Right lung (tissue), 10 donors: ENCODE measurements around the gene KCNT2. TPM values are rescaled to one million over a fixed set of nuclear protein-coding genes. Genes with fewer than 3 reads are reported as not detected.
"Not testable (repeated sequence)": the region's sequence is repeated elsewhere in the genome, so short reads cannot be mapped to it uniquely, and the experiment has no call there.

ENCODE experiments used
- DNase-seq, 2 donors: peaks; one replicate each; pipeline ENCODE4 v3.0.0-alpha.2; 2013
- long read RNA-seq, 8 donors: transcript quantifications; one replicate each; lab custom pipeline, GENCODE V29; 2026
- polyA plus RNA-seq, 5 donors: library from polyadenylated mRNA; unstranded; fragments of 120-200 nt; gene quantifications; one replicate each; pipeline versions ENCODE4 v1.2.1 to v1.2.3, GENCODE V29; 2013; ENCODE audit warnings: inconsistent platforms in 1 of 5, low replicate concordance in 1 of 5; ENCODE audit not compliant: insufficient read length in 5 of 5, insufficient read depth in 1 of 5

The KCNT2 gene
- polyA plus RNA-seq, result 1 to 10 TPM; 2.7 to 7.7 (median 5.9) TPM
- long read RNA-seq, donor 1, result 0 reads
- long read RNA-seq, donor 2, result 0 reads
- long read RNA-seq, donor 3, result 0 reads
- long read RNA-seq, donor 4, result 0 reads
- long read RNA-seq, donor 5, result 0 reads
- long read RNA-seq, donor 6, result 0 reads
- long read RNA-seq, donor 7, result 0 reads
- long read RNA-seq, donor 8, result 0 reads

- peak; percentile 73 to 75 for DNase-seq
These were observed at the start of gene KCNT2 for GRCh38 chr1:196608390-196609369. Gene KCNT2, minus strand, starts transcription at chr1:196608440. Its CDS starts 131 bp downstream, at chr1:196608309.

DNA sequence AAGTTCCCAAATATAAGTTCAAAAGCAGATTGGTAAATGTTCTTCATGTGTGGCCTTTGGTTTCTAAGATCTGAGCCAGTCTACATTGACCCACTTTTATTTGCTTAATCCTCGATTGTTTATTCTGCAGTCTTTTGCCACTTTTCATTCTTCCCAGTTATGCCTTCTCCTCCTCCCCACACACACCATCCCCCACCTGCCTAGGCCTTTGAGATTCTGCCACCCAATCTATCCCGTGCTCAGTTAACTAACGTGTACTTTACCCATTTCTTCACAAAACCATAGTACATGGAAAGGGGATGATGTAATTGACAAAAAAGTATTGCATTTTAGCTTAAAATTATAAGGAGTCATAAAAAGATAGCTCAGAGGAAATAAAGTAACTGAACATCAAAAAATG is 47.3 kb upstream of the KCNT2 start:
- no peak for DNase-seq

DNA sequence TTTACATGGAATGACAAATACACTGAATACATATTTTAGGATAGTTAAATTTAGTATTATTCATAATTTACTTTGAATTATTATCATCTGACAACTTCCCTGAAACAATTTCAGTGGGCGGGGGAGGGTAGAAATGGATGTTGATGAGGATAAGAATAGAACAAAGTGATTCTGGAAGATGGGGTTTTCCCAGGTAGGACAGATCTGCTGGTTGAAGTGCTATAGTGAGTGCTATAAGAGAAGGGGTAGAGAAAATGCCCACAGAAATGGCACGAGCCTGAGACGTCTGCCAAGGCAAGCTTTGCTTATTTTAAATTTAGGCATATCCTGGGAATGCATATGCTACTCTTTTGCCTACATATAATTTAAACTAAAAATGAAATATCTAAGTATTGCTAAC is 46.8 kb upstream of the KCNT2 start:
- DNase-seq, result no peak

DNA sequence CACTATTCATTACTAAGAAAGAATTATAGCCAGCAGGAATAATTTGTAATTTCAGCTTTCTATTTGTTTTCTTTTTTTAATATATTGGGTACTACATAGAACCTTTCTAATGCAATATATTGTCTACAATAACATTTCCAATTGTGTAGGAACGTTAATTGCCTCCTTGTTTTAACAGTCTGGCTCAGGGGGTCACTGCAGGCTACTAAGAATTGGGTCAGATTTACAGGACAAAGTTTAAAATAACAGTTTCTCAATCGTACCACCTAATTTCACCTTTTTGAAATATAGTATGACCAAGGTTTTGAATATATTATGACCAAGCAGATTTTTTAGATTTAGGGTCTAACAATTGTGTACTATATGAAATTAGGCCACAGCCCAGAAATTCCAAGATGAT is 46.0 kb upstream of the KCNT2 start:
- DNase-seq, result no peak

DNA sequence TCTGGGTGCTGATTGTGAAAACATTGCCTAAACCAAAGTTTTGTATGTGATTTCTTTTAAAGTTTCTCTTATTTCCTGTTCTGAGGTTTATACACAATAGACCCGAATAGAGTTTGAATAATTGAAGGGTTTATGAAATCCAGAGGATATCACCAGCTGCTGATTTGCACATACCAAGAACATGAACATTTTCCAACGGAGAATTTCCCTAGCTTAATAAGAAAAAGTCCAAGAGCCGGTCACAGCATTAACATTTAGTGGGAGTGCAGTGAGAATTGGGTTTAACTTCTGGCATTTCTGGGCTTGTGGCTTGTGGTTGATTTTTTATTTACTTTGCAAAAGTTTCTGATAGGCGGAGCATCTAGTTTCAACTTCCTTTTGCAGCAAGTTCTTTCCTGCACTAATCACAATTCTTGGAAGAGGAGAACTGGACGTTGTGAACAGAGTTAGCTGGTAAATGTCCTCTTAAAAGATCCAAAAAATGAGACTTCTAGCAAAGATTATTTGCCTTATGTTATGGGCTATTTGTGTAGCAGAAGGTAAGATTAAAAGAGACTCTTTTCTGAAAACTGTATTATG is 43.5 kb upstream of the KCNT2 start, which contains the start of gene CFH:
Gene CFH, plus strand, starts transcription at position 407 of the 579 bp plus-strand sequence. Its CDS starts 75 bp downstream, at position 482.
- DNase-seq, result peak; percentile 34 to 44

GRCh38 chr1:196651079-196651478 is 42.8 kb upstream of the KCNT2 start:
- DNase-seq, result no peak

DNA sequence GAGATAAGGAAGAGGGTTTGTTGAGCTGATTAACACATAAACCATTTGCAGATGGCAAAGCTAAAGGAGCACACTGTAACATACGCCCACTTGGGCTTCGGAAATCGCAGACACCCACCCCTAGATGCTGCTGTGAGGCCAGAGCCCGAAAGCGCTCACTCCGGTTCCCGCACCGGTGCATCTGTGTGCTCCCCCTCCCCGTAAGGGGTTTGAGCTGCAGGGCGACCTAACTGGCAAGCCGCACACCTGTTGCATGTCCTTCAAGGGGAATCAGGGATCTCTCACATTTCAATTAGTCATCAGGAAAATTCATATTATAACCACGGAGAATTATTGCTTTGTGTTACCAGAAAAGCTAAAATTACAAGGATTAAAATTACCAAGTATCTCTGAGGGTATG is 42.2 kb upstream of the KCNT2 start:
- no peak for DNase-seq

DNA sequence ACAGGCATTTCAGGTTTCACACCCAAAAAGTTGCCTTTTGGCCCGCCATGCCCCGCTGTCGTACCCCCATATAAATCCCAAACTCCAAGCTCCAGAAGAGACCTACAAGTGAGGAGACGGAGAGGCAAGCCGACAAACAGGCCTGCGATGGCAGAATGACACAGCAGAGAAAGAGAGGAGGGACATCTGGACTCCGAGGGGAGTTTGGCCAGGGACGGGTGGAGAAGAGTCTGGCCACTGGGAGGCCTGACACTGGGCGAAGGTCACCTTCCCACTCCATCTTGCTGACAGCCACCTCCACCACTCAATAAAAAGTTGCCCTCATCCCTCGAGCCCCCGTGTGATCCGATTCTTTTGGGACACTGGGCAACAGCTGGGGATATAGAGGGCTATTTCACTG is 41.8 kb upstream of the KCNT2 start:
- no peak for DNase-seq

DNA sequence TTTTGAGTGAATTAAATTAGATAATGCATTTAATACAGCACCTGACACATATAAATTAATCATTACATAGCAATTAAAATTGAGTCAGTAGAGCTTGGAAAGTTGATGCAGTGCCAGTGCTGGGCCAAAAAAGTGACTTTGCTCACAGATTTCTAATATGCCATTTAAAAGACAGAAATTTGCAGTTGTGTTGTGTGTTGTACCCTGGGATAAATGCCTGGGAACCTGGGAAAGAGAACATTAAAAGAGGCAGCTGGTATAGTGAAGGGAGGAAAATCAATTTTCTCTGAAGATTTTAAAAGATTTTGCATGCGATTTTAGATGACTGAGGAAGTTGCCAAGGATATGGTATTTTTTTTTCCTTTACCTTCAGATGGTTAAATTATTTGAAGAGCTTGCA is 32.7 kb upstream of the KCNT2 start:
- DNase-seq, result no peak

DNA sequence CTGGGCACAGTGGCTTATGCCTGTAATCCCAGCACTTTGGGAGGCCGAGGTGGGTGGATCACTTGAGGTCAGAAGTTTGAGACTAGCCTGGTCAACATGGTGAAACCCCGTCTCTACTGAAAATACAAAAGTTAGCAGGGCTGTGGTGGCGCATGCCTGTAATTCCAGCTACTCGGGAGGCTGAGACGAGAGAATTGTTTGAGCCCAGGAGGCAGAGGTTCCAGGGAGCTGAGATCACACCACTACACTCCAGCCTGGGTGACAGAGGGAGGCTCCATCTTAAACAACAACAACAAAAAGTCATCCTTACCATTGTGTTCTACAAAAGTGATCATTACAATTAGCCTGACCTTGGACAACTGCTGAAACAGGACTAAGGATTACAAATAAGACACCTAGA is 31.1 kb upstream of the KCNT2 start:
- not testable (repeated sequence) for DNase-seq

GRCh38 chr1:196638466-196638865 is 30.2 kb upstream of the KCNT2 start:
- DNase-seq, result no peak

DNA sequence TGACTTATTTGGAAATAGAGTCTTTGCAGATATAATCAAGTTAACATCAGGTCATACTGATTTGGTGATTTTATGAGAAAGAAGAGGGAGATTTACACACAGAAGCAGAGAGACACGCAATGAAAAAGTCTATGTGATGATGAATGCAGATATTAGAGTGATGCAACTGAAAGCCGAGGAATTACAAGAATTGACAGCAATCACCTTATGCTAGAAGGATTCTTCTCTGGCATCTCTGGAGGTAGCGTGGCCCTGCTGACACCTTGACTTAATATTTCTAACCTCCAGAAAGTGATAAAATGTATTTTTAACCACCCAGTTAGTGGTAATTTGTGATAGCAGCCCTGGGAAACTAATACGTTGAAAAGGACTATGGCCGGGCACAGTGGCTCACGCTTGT is 29.4 kb upstream of the KCNT2 start:
- DNase-seq, result no peak

DNA sequence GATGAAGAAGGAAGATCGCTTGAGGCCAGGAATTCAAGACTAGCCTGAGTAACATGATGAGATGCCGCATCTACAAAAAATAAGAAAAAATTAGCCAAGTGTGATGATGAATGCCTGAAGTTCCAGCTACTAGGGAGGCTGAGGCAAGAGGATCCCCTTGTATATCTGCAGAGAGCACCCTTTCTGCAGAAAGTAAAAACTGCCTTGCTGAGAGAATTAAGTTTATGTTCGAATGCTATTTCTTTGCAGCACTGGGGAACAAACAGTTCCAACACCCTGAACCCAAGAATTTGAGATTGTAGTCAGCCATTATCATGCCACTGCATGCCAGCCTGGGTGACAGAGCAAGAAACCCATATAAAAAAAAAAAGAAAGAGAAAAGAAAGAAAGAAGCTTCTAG is 20.6 kb upstream of the KCNT2 start:
- DNase-seq, result no peak

GRCh38 chr1:196623079-196623478 is 14.8 kb upstream of the KCNT2 start:
- no peak for DNase-seq

- DNase-seq, result no peak
These were observed 11.5 kb upstream of the KCNT2 start for GRCh38 chr1:196619721-196620120.

GRCh38 chr1:196611873-196612272 is 3.6 kb upstream of the KCNT2 start:
- DNase-seq, result no peak

DNA sequence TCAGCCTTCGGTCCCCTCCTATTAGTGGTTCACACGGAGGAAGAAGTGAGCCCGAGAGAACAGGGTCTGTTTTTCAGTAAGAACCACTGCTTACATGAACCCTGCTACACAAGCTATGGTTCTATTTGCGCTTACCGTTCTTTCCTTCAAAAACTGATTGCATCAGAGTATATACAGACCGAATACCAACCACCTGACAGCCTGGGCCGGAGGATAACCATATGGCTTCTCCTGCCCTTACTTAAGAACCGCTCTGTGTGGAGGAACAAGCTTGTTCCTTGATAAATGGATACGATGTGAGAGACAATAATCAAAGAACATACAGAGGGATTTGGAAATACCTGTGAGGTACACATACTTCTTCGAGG is 1.1 kb upstream of the KCNT2 start:
- DNase-seq, result peak in 1 of 2 donors; percentile 42

DNA sequence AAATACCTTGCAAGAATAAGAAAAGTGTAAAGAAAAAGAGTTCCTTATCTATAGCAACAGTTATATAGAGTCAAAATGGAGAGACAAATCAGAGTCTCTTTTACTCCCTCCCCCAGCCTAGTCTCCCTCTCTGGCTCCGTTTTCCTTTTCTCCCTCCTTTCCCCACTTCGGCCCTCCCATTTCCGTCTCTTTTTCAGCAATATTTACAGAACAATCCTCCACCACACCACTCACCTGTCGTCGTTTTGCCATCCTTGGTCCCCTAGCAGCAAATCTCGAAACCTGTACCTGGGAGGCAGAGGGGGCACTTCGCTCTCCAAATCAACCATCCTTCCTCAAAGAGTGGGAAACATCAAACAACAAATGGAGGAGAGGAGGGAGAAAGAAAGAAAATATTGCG is 259 bp downstream of the KCNT2 start:
- no peak for DNase-seq

DNA sequence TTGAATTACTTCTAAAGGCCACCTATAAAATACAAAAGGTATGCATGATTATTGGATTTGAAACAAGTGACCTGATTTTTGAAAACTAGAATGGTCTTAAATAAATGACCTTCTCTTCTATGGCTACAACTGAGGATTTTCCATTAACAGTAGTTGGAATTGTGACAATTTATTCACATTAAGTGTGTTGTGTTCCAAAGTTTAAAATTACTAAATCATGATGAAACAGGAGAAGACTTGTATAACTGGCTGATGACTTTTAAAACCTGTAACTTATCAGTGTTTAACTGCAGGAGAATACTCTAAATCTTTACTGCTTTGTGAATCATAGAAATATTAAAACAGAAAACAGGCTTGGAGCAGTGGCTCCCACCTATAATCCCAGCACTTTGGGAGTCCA is 4.6 kb downstream of the KCNT2 start:
- DNase-seq, result no peak

- DNase-seq, result no peak
These were observed 9.1 kb downstream of the KCNT2 start for GRCh38 chr1:196598942-196599748.

GRCh38 chr1:196594700-196595099 is 13.5 kb downstream of the KCNT2 start:
- no peak for DNase-seq

GRCh38 chr1:196593955-196594354 is 14.3 kb downstream of the KCNT2 start:
- DNase-seq, result no peak
